HEK293T (cell line): ENCODE results near the gene GASK1B.

Experiments used
- ARNT ChIP-seq: fragments of 450-650 bp; IDR thresholded peaks from 2 replicates; pipeline ENCODE4 v1.6.1; 2017; ENCODE audit warnings: mild to moderate bottlenecking
- BHLHE40 ChIP-seq: fragments of 450-650 bp; IDR thresholded peaks from 2 replicates; pipeline ENCODE4 v1.6.1; 2016; ENCODE audit warnings: mild to moderate bottlenecking, moderate library complexity, borderline replicate concordance
- ELF4 ChIP-seq: fragments of 450-650 bp; IDR thresholded peaks from 2 replicates; pipeline ENCODE4 v1.6.1; 2017; ENCODE audit warnings: antibody characterized with exemption
- FOXA1 ChIP-seq: fragments of 450-650 bp; IDR thresholded peaks from 2 replicates; pipeline ENCODE4 v1.6.1; 2016; ENCODE audit warnings: mild to moderate bottlenecking
- FOXK2 ChIP-seq: fragments of 450-650 bp; IDR thresholded peaks from 2 replicates; pipeline ENCODE4 v1.6.1; 2016; ENCODE audit warnings: mild to moderate bottlenecking
- FOXM1 ChIP-seq: fragments of 450-650 bp; IDR thresholded peaks from 2 replicates; pipeline ENCODE4 v1.6.1; 2017; ENCODE audit warnings: mild to moderate bottlenecking, borderline replicate concordance
- HDGF ChIP-seq: fragments of 450-650 bp; IDR thresholded peaks from 2 replicates; pipeline ENCODE4 v1.6.1; 2017; ENCODE audit warnings: antibody characterized with exemption, borderline replicate concordance
- LEF1 ChIP-seq: fragments of 450-650 bp; IDR thresholded peaks from 2 replicates; pipeline ENCODE4 v1.6.1; 2017; ENCODE audit warnings: mild to moderate bottlenecking, borderline replicate concordance
- SP1 ChIP-seq: fragments of 450-650 bp; IDR thresholded peaks from 2 replicates; pipeline ENCODE4 v1.6.1; 2017
- SUZ12 ChIP-seq: fragments of 450-650 bp; IDR thresholded peaks from 2 replicates; pipeline ENCODE4 v1.6.1; 2016; ENCODE audit warnings: mild to moderate bottlenecking
- TF ChIP-seq, protein P1 (sequence below): fragments of 450-650 bp; IDR thresholded peaks from 2 replicates; pipeline ENCODE4 v1.6.1; 2016

- no peak for TF ChIP-seq BHLHE40
- no peak for TF ChIP-seq FOXM1
- TF ChIP-seq FOXK2: no peak
- no peak for TF ChIP-seq HDGF
- no peak for TF ChIP-seq SP1
- TF ChIP-seq FOXA1: no peak
- TF ChIP-seq, protein P1, sequence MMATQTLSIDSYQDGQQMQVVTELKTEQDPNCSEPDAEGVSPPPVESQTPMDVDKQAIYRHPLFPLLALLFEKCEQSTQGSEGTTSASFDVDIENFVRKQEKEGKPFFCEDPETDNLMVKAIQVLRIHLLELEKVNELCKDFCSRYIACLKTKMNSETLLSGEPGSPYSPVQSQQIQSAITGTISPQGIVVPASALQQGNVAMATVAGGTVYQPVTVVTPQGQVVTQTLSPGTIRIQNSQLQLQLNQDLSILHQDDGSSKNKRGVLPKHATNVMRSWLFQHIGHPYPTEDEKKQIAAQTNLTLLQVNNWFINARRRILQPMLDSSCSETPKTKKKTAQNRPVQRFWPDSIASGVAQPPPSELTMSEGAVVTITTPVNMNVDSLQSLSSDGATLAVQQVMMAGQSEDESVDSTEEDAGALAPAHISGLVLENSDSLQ: no peak
- no peak for TF ChIP-seq SUZ12
- TF ChIP-seq ELF4: no peak
- no peak for TF ChIP-seq LEF1
- no peak for TF ChIP-seq ARNT
These were observed 10.2 kb downstream of the GASK1B start for GRCh38 chr4:158162631-158163030.
